CD14-positive monocyte (primary cell): Measurements from ENCODE around the gene SLC2A9. TPM values are rescaled to one million over a fixed set of nuclear protein-coding genes. Genes with fewer than 3 reads are reported as not detected.

Experiments
- DNase-seq, 3 donors: peaks; one replicate each; pipeline ENCODE4 v3.0.0-alpha.2; 2011 to 2022
- H2AFZ ChIP-seq: 2 replicates; pipeline ENCODE4 v1.6.0; 2012; ENCODE audit warnings: mild to moderate bottlenecking, low read depth, low read length, inconsistent platforms; ENCODE audit not compliant: insufficient read depth, poor library complexity, severe bottlenecking
- H3K27ac ChIP-seq, 2 donors: 1 replicate in 1 of 2; 2 replicates in 1 of 2; pipeline ENCODE4 v1.5.1; 2012 to 2013; ENCODE audit warnings: low read length in 2 of 2, control low read depth in 1 of 2, inconsistent platforms in 1 of 2, low read depth in 1 of 2, mild to moderate bottlenecking in 1 of 2
- H3K27me3 ChIP-seq, 2 donors: one replicate each; pipeline versions ENCODE4 v1.6.0 to v1.6.1; 2011 to 2013; ENCODE audit warnings: low read length in 2 of 2; ENCODE audit not compliant: control insufficient read depth in 2 of 2, insufficient read depth in 2 of 2
- H3K36me3 ChIP-seq, 2 donors: replicated peaks in 1 of 2; 1 replicate in 1 of 2; 2 replicates in 1 of 2; pipeline versions ENCODE4 v1.5.1 to v1.6.1; 2012 to 2013; ENCODE audit warnings: low read length in 2 of 2, control low read depth in 1 of 2, inconsistent platforms in 1 of 2, mild to moderate bottlenecking in 1 of 2; ENCODE audit not compliant: insufficient read depth in 2 of 2, control insufficient read depth in 1 of 2
- H3K4me1 ChIP-seq, 2 donors: 1 replicate in 1 of 2; 2 replicates in 1 of 2; pipeline versions ENCODE4 v1.5.1 to v1.6.1; 2012 to 2013; ENCODE audit warnings: low read length in 2 of 2, control low read depth in 1 of 2, inconsistent platforms in 1 of 2, mild to moderate bottlenecking in 1 of 2, moderate library complexity in 1 of 2; ENCODE audit not compliant: insufficient read depth in 2 of 2, control insufficient read depth in 1 of 2
- H3K4me2 ChIP-seq: replicated peaks from 2 replicates; pipeline ENCODE3; 2012; ENCODE audit warnings: low read length, moderate library complexity, mild to moderate bottlenecking; ENCODE audit not compliant: poor library complexity, severe bottlenecking; ENCODE audit errors: extremely low read depth
- H3K4me3 ChIP-seq, 3 experiments: fragments of 200-600 bp in 1 of 3; sonication (generic) in 1 of 3; replicated peaks in 1 of 3; 1 replicate in 2 of 3; 2 replicates in 1 of 3; pipeline ENCODE4 v1.5.1; 2011 to 2013; ENCODE audit warnings: low read length in 3 of 3, mild to moderate bottlenecking in 3 of 3, control low read depth in 2 of 3, low read depth in 2 of 3, inconsistent platforms in 1 of 3, moderate library complexity in 1 of 3
- H3K79me2 ChIP-seq: 2 replicates; pipeline ENCODE4 v1.6.0; 2012; ENCODE audit warnings: mild to moderate bottlenecking, control low read depth, inconsistent platforms, low read length, moderate library complexity; ENCODE audit not compliant: insufficient read depth
- H3K9ac ChIP-seq: 2 replicates; pipeline ENCODE4 v1.6.0; 2017; ENCODE audit warnings: low read length, mild to moderate bottlenecking; ENCODE audit not compliant: insufficient read depth, poor library complexity, severe bottlenecking
- H3K9me3 ChIP-seq, 2 donors: replicated peaks in 1 of 2; 1 replicate in 1 of 2; 2 replicates in 1 of 2; pipeline versions ENCODE4 v1.5.1 to v1.6.1; 2012 to 2013; ENCODE audit warnings: low read length in 2 of 2, control low read depth in 1 of 2; ENCODE audit not compliant: control insufficient read depth in 1 of 2, insufficient read depth in 1 of 2
- H4K20me1 ChIP-seq: 2 replicates; pipeline ENCODE4 v1.6.0; 2012; ENCODE audit warnings: mild to moderate bottlenecking, low read length, control low read depth, moderate library complexity; ENCODE audit not compliant: insufficient read depth
- H3K27ac Mint-ChIP-seq, 7 donors: one replicate each; pipeline ENCODE4 v1.8.0; 2020; ENCODE audit warnings: mild to moderate bottlenecking in 7 of 7, mixed read lengths in 7 of 7, moderate library complexity in 6 of 7, inconsistent platforms in 2 of 7
- H3K27me3 Mint-ChIP-seq, 3 donors: one replicate each; pipeline ENCODE4 v1.8.0; 2021 to 2022; ENCODE audit warnings: low read depth in 3 of 3, mild to moderate bottlenecking in 3 of 3, mixed read lengths in 3 of 3, moderate library complexity in 3 of 3, inconsistent platforms in 1 of 3
- H3K36me3 Mint-ChIP-seq, 2 donors: one replicate each; pipeline ENCODE4 v1.8.0; 2020; ENCODE audit warnings: mixed read lengths in 2 of 2, inconsistent platforms in 1 of 2, mild to moderate bottlenecking in 1 of 2
- H3K4me1 Mint-ChIP-seq: one replicate; pipeline ENCODE4 v1.8.0; 2020; ENCODE audit warnings: mild to moderate bottlenecking, mixed read lengths
- H3K4me3 Mint-ChIP-seq, 2 donors: one replicate each; pipeline ENCODE4 v1.8.0; 2020; ENCODE audit warnings: mild to moderate bottlenecking in 2 of 2, mixed read lengths in 2 of 2, moderate library complexity in 1 of 2
- H3K9me3 Mint-ChIP-seq, 7 donors: one replicate each; pipeline ENCODE4 v1.8.0; 2020 to 2022; ENCODE audit warnings: mixed read lengths in 7 of 7, mild to moderate bottlenecking in 6 of 7, moderate library complexity in 6 of 7, inconsistent platforms in 2 of 7
- CTCF ChIP-seq: fragments of 200-600 bp; IDR thresholded peaks from one replicate; pipeline ENCODE4 v1.8.0; 2022; ENCODE audit warnings: antibody characterized with exemption, mild to moderate bottlenecking
- WGBS: methylation state at CpG from one replicate; pipeline ENCODE4 v1.1.5; 2013; ENCODE audit warnings: missing lambda C conversion rate; ENCODE audit not compliant: insufficient coverage; 5-methylcytosine and 5-hydroxymethylcytosine counted together
- intact Hi-C, 2 donors: fragments of 100-400 bp; cut with micrococcal nuclease; formaldehyde crosslinking; loops; one replicate each; pipeline versions ENCODE4 v1.15.0 to v1.15.1; 2023
- polyA plus RNA-seq, 3 donors: library from polyadenylated mRNA; depleted of rRNA in 1 of 3; unstranded in 2 of 3; stranded (reverse) in 1 of 3; fragments of 300-500 nt in 2 of 3; fragments of >200 nt in 1 of 3; fragmentation: Illumina TruSeq in 2 of 3; gene quantifications; 1 replicate in 2 of 3; 2 replicates in 1 of 3; pipeline ENCODE4 v1.2.3, GENCODE V29; 2012 to 2021

The SLC2A9 gene
- polyA plus RNA-seq, 3 donors: 27.3 to 38.6 (median 34.7) TPM

- Mint-ChIP-seq H3K9me3 (peaks cover 0 to 5% (median 0%) of the 10 kb centered on the region in 7 donors), H3K27me3 (peaks cover 2% of the 10 kb centered on the region in 3 donors), H3K27ac (no peak overlapping the region), H3K4me1 (peaks cover 33% of the 10 kb centered on the region), H3K4me3 (no peak overlapping the region), H3K36me3 (peaks cover 13 to 19% of the 10 kb centered on the region in 2 donors)
- Histone ChIP-seq H3K4me2 (no peak overlapping the region), H3K4me3 (no peak overlapping the region), H4K20me1 (no peaks in the 10 kb centered on the region), H2AFZ (no peak overlapping the region), H3K79me2 (no peaks in the 10 kb centered on the region), H3K9ac (no peak overlapping the region), H3K27ac (no peak overlapping the region), H3K9me3 (no peaks in the 10 kb centered on the region), H3K36me3 (peaks cover 0 to 4% of the 10 kb centered on the region in 2 donors), H3K4me1 (peaks cover 26 to 27% of the 10 kb centered on the region in 2 donors), H3K27me3 (no peaks in the 10 kb centered on the region)
- DNase-seq: no peak
- WGBS: 100% methylated on average over 2 of the region's 7 CpGs
- no peak for TF ChIP-seq CTCF
- intact Hi-C loops: no loop called here
Measured at GRCh38 chr4:10058371-10058770, 37.1 kb upstream of the SLC2A9 start.

- H3K79me2 ChIP-seq: no peaks in the 10 kb centered on the region
- TF ChIP-seq CTCF: no peak
- no peaks in the 10 kb centered on the region for H3K27me3 ChIP-seq
- no peak overlapping the region for H3K9ac ChIP-seq
- peaks cover 3 to 8% (median 6%) of the 10 kb centered on the region in 3 donors for H3K27me3 Mint-ChIP-seq
- H3K27ac Mint-ChIP-seq: no peak overlapping the region
- peaks cover 24% of the 10 kb centered on the region for H3K4me1 Mint-ChIP-seq
- no peak overlapping the region for H3K4me3 Mint-ChIP-seq
- no peaks in the 10 kb centered on the region for H4K20me1 ChIP-seq
- DNase-seq: no peak
- no peak overlapping the region for H3K27ac ChIP-seq
- no peak overlapping the region for H2AFZ ChIP-seq
- H3K36me3 Mint-ChIP-seq: peaks cover 13 to 19% of the 10 kb centered on the region in 2 donors
- peaks cover 17 to 18% of the 10 kb centered on the region in 2 donors for H3K4me1 ChIP-seq
- peaks cover 0 to 4% of the 10 kb centered on the region in 2 donors for H3K36me3 ChIP-seq
- no peak overlapping the region for H3K4me2 ChIP-seq
- H3K4me3 ChIP-seq: no peak overlapping the region
- H3K9me3 ChIP-seq: no peaks in the 10 kb centered on the region
- no CpG with 5 or more reads among the region's 4 CpGs for WGBS
- intact Hi-C loops: no loop called here
- H3K9me3 Mint-ChIP-seq: peaks cover 0 to 5% (median 0%) of the 10 kb centered on the region in 7 donors
Measured at GRCh38 chr4:10057023-10057395, 35.7 kb upstream of the SLC2A9 start.
